Glutamatergic neuron (in vitro differentiated cells): ENCODE data around the gene KCNQ1. TPM values are rescaled to one million over a fixed set of nuclear protein-coding genes. Genes with fewer than 3 reads are reported as not detected.

Source experiments
- DNase-seq: peaks from one replicate; pipeline ENCODE4 v3.0.0; 2022
- H3K27ac Mint-ChIP-seq: one replicate; pipeline ENCODE4 v1.8.0; 2020; ENCODE audit warnings: mild to moderate bottlenecking, mixed read lengths, inconsistent platforms; ENCODE audit not compliant: unreplicated experiment
- H3K27me3 Mint-ChIP-seq: one replicate; pipeline ENCODE4 v1.8.0; 2020; ENCODE audit warnings: mild to moderate bottlenecking, moderate library complexity, mixed read lengths, inconsistent platforms; ENCODE audit not compliant: unreplicated experiment
- H3K36me3 Mint-ChIP-seq: one replicate; pipeline ENCODE4 v1.8.0; 2020; ENCODE audit warnings: mild to moderate bottlenecking, mixed read lengths, inconsistent platforms; ENCODE audit not compliant: unreplicated experiment
- H3K4me1 Mint-ChIP-seq: one replicate; pipeline ENCODE4 v1.8.0; 2020; ENCODE audit warnings: mild to moderate bottlenecking, low read depth, mixed read lengths, inconsistent platforms; ENCODE audit not compliant: unreplicated experiment
- H3K4me3 Mint-ChIP-seq: one replicate; pipeline ENCODE4 v1.8.0; 2020; ENCODE audit warnings: mild to moderate bottlenecking, mixed read lengths, inconsistent platforms; ENCODE audit not compliant: unreplicated experiment
- H3K9me3 Mint-ChIP-seq: one replicate; pipeline ENCODE4 v1.8.0; 2020; ENCODE audit warnings: mild to moderate bottlenecking, moderate library complexity, mixed read lengths, inconsistent platforms; ENCODE audit not compliant: unreplicated experiment
- total RNA-seq: library from RNA; stranded (reverse); fragmentation: NEBNext Ultra II Directional; extraction: Animal tissue kit (Norgen Biotek cat#: 25700); gene quantifications from one replicate; pipeline ENCODE4 v1.2.1, GENCODE V29; 2021; ENCODE audit not compliant: unreplicated experiment
- TF ChIP-seq, protein P1 (sequence below): fragments of 200-600 bp; sonication (generic); IDR thresholded peaks from one replicate; pipeline ENCODE4 v1.5.0; 2021; ENCODE audit not compliant: partially characterized antibody, unreplicated experiment

The KCNQ1 gene
- total RNA-seq, 1 donor from 2014 or later = 0.44 TPM

DNA sequence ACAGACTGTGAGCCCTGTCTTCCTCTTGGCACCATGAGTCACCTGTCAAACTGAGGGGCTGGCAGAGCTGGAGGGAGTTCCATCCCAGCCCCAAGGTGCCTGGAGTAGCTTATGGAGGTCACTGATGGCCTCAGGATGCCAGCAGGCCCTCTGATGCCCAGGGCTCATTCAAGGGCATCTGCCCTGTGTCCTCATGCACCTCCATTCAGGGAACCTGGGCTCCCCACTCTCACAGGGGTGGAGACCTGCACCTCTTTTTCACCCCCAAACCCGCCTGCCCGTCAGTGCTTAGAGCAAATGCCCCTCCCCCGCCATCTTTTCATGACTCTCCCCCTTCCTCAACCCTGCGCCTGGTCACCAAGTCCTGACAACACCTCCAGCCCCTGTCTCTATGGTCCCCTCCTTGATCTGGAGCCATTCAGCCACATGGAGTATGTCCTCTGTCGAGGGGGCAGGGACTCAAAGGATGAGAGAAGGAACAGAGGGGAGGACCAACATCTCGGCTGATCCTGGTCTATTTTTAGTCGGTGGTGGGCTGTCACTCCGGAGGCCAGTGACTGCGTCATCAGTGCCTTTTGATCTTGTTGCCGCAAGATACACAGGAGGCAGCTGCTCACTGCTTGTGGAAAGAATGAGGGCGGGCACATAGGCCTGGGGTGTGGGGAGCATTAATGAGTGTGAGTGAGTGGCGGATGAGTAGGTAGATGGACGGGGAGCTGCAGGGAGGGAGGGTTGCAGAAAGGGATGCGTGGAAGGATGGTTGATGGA, 368.5 kb downstream of the KCNQ1 start:
- Mint-ChIP-seq H3K4me3 (no peak overlapping the region), H3K27ac (no peak overlapping the region), H3K4me1 (peaks cover 2% of the 10 kb centered on the region), H3K36me3 (peaks cover 26% of the 10 kb centered on the region), H3K27me3 (peaks cover 14% of the 10 kb centered on the region), H3K9me3 (peaks cover 11% of the 10 kb centered on the region)
- TF ChIP-seq, protein P1, sequence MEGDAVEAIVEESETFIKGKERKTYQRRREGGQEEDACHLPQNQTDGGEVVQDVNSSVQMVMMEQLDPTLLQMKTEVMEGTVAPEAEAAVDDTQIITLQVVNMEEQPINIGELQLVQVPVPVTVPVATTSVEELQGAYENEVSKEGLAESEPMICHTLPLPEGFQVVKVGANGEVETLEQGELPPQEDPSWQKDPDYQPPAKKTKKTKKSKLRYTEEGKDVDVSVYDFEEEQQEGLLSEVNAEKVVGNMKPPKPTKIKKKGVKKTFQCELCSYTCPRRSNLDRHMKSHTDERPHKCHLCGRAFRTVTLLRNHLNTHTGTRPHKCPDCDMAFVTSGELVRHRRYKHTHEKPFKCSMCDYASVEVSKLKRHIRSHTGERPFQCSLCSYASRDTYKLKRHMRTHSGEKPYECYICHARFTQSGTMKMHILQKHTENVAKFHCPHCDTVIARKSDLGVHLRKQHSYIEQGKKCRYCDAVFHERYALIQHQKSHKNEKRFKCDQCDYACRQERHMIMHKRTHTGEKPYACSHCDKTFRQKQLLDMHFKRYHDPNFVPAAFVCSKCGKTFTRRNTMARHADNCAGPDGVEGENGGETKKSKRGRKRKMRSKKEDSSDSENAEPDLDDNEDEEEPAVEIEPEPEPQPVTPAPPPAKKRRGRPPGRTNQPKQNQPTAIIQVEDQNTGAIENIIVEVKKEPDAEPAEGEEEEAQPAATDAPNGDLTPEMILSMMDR = no peak
- DNase-seq = no peak

- Mint-ChIP-seq H3K27ac (no peak overlapping the region), H3K36me3 (peaks cover 26% of the 10 kb centered on the region), H3K4me1 (peaks cover 2% of the 10 kb centered on the region), H3K27me3 (peaks cover 17% of the 10 kb centered on the region), H3K4me3 (no peak overlapping the region), H3K9me3 (peaks cover 11% of the 10 kb centered on the region)
- no peak for DNase-seq
- TF ChIP-seq, protein P1 = no peak
Observed at GRCh38 chr11:2813968-2814367, 369.2 kb downstream of the KCNQ1 start.

DNA sequence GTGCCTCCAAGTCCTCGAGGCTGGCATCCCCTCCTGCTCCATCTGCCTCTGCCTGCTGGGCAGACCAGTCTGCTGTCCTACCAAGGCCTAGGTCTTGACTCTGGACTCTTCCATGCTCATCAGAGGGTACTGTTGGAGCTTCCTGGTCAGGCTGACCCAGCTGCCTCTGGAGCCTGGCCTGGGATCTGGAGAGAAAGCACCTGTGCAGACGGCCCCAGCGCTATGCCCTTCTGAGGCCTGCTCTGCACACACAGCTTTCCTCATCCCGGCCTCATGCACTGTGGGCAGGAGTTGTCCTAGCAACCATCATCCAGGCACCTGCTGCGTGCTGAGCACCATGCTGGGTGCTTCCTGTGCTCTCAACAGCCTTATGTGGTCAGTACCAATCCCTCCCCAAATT, 369.9 kb downstream of the KCNQ1 start:
- TF ChIP-seq, protein P1 = no peak
- peaks cover 2% of the 10 kb centered on the region for H3K4me1 Mint-ChIP-seq
- no peak overlapping the region for H3K27ac Mint-ChIP-seq
- peaks cover 16% of the 10 kb centered on the region for H3K9me3 Mint-ChIP-seq
- H3K27me3 Mint-ChIP-seq = peaks cover 21% of the 10 kb centered on the region
- H3K36me3 Mint-ChIP-seq = peaks cover 27% of the 10 kb centered on the region
- no peak overlapping the region for H3K4me3 Mint-ChIP-seq
- no peak for DNase-seq

DNA sequence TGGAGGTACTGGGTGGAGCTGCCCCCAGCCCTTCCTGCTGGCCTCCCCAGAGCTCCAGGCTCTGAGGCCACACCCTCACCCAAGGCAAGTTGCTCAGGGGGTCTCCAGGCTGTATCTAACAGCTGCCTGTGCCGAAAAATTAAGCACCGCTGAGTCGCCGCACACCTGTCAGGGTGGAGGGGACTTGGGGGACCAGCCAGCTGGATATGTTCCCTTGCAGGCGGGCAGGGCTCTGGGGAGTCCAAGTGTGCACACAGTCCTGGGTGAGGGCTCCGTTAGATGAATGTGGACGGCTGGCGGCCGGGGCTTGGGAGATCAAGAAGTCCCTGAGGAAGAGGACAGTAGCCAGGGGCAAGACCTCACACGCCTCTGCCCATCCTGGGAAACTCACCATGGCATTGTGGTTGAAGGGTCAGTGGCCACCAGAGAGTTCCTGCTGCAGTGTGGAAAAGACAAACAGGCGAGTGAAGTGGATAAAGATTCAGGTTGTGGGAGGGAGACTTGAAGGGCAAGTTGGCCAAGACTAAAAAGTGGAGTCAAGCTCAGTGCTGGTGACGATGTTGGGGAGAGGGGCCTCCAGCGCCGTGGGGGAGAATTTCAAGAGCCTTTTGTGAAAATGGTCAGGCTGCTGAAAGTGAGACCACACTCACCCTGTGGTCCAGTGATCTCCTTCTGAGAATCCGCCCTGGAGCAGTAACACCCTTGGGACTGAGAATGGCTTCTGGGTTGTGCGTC, 371.1 kb downstream of the KCNQ1 start:
- no peak for DNase-seq
- Mint-ChIP-seq H3K36me3 (peaks cover 30% of the 10 kb centered on the region), H3K4me1 (peaks cover 2% of the 10 kb centered on the region), H3K27ac (no peak overlapping the region), H3K4me3 (no peak overlapping the region), H3K9me3 (peaks cover 18% of the 10 kb centered on the region), H3K27me3 (peaks cover 23% of the 10 kb centered on the region)
- TF ChIP-seq, protein P1 = no peak

DNA sequence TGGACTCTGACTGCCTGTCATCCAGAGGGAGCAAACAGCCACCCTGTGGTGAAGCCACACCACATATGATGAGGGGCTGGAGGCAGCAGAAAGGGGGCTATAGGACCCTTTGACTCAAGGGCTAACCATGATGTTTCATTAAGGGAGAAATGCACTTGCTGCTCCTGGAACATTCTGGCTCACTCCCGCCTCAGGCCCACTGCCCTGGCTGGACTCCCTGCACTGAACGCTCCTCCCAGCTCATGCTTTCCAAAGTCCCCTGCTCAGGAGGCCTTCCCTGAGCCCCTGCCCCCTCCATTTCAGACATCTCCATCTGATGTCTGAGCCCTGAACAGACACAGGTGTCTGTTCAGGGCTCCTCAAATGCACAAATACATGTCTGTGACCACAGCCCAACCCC, 371.7 kb downstream of the KCNQ1 start:
- Mint-ChIP-seq H3K9me3 (peaks cover 19% of the 10 kb centered on the region), H3K36me3 (peaks cover 31% of the 10 kb centered on the region), H3K27me3 (peaks cover 23% of the 10 kb centered on the region), H3K4me1 (peaks cover 2% of the 10 kb centered on the region), H3K27ac (no peak overlapping the region), H3K4me3 (no peak overlapping the region)
- TF ChIP-seq, protein P1 = no peak
- no peak for DNase-seq
